GM23248 (cell line): ENCODE measurements around the gene RAMP1. TPM values are rescaled to one million over a fixed set of nuclear protein-coding genes. Genes with fewer than 3 reads are reported as not detected.

Source experiments
- DNase-seq: peaks from one replicate; pipeline ENCODE4 v3.0.0-alpha.2; 2015
- H2AFZ ChIP-seq: fragments of 200-600 bp; sonication (generic); 2 replicates; pipeline ENCODE4 v1.6.1; 2016; ENCODE audit warnings: antibody characterized with exemption
- H3F3A ChIP-seq: fragments of 200-600 bp; sonication (generic); 2 replicates; pipeline ENCODE4 v1.6.1; 2016; ENCODE audit warnings: mild to moderate bottlenecking, antibody characterized with exemption, mixed run types; ENCODE audit not compliant: insufficient read depth
- H3K27ac ChIP-seq: fragments of 200-600 bp; sonication (generic); 2 replicates; pipeline ENCODE4 v1.5.1; 2016; ENCODE audit warnings: mild to moderate bottlenecking
- H3K27me3 ChIP-seq: fragments of 200-600 bp; sonication (generic); replicated peaks from 2 replicates; pipeline ENCODE4 v1.6.1; 2016; ENCODE audit warnings: mild to moderate bottlenecking; ENCODE audit not compliant: insufficient read depth
- H3K36me3 ChIP-seq: fragments of 200-600 bp; sonication (generic); 2 replicates; pipeline ENCODE4 v1.6.1; 2016; ENCODE audit warnings: low read depth, mild to moderate bottlenecking
- H3K4me1 ChIP-seq: fragments of 200-600 bp; sonication (generic); 2 replicates; pipeline ENCODE4 v1.6.1; 2016; ENCODE audit warnings: mild to moderate bottlenecking; ENCODE audit not compliant: insufficient read depth
- H3K4me2 ChIP-seq: fragments of 200-600 bp; sonication (generic); one replicate; pipeline ENCODE4 v1.6.1; 2016; ENCODE audit warnings: mild to moderate bottlenecking; ENCODE audit not compliant: unreplicated experiment
- H3K4me3 ChIP-seq: fragments of 200-600 bp; sonication (generic); 2 replicates; pipeline ENCODE4 v1.5.1; 2016; ENCODE audit warnings: mild to moderate bottlenecking
- H3K79me2 ChIP-seq: fragments of 200-600 bp; sonication (generic); 2 replicates; pipeline ENCODE4 v1.6.1; 2016; ENCODE audit warnings: mild to moderate bottlenecking; ENCODE audit not compliant: insufficient read depth
- H3K9ac ChIP-seq: fragments of 200-600 bp; sonication (generic); 2 replicates; pipeline ENCODE4 v1.6.1; 2016; ENCODE audit warnings: mild to moderate bottlenecking
- H3K9me2 ChIP-seq: fragments of 200-600 bp; sonication (generic); 2 replicates; pipeline ENCODE4 v1.6.1; 2016; ENCODE audit warnings: mixed run types, mild to moderate bottlenecking, moderate library complexity; ENCODE audit not compliant: insufficient read depth
- H3K9me3 ChIP-seq: fragments of 200-600 bp; sonication (generic); one replicate; pipeline ENCODE4 v1.6.1; 2017; ENCODE audit warnings: low read depth
- H4K20me1 ChIP-seq: fragments of 200-600 bp; sonication (generic); 2 replicates; pipeline ENCODE4 v1.6.0; 2016; ENCODE audit not compliant: insufficient read depth
- EZH2 ChIP-seq: fragments of 200-600 bp; sonication (generic); IDR thresholded peaks from 2 replicates; pipeline ENCODE4 v1.6.1; 2018; ENCODE audit warnings: antibody characterized with exemption, mild to moderate bottlenecking; ENCODE audit not compliant: insufficient read depth, poor library complexity, severe bottlenecking
- EZH2phosphoT487 ChIP-seq: fragments of 200-600 bp; sonication (generic); IDR thresholded peaks from 2 replicates; pipeline ENCODE4 v1.6.1; 2018; ENCODE audit warnings: antibody characterized with exemption, moderate library complexity, mild to moderate bottlenecking, low read depth; ENCODE audit not compliant: insufficient read depth
- WGBS, 2 experiments: methylation state at CpG; one replicate each; pipeline ENCODE4 v1.1.6; 2015 to 2017; ENCODE audit warnings: low lambda C conversion rate in 2 of 2, low coverage in 1 of 2; ENCODE audit errors: missing lambda C conversion rate in 2 of 2; 5-methylcytosine and 5-hydroxymethylcytosine counted together
- in situ Hi-C: fragments of 300-500 bp; cut with MboI; formaldehyde crosslinking; loops from 2 replicates; pipeline ENCODE4 v1.15.0; 2020
- polyA plus RNA-seq: library from polyadenylated mRNA; unstranded; fragments of >200 nt; fragmentation: Nextera tagmentation; extraction: Ambion mirVana; gene quantifications from 2 replicates; pipeline ENCODE4 v1.2.1, GENCODE V29; 2016
- total RNA-seq: library from RNA; depleted of rRNA; stranded (reverse); fragments of >200 nt; shearing (Covaris generic); gene quantifications from 2 replicates; pipeline ENCODE4 v1.2.3, GENCODE V29; 2014

The RAMP1 gene
- total and polyA plus RNA-seq, 2 experiments from 2014 or later, result 4.1 to 11.1 TPM

DNA sequence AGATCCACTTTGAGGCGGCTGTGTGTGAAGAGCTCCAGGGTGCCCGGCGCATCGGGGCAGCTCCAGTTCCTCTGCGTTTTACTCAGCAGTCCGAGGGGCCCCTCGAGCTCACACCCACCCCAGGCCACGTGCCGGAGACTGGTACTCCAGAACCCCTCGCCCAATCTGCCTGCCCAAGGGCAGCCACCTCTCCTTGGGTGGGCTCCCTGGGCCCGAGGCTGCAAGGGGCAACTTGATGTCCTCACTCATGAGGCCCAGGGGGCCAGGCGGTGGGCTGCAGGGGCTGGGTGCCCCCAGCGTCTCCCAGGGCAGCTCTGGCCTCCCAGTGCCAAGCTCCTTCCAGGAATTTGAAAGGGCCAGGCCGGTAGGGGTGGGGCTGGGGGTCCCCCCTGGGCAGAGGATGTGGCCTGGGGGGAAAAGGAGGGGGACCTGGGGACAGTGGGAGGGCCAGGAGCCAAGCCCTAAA lies 16.7 kb downstream of the RAMP1 start:
- no peak for TF ChIP-seq EZH2
- TF ChIP-seq EZH2phosphoT487, result no peak
- Histone ChIP-seq H3K4me1 (peaks cover 21% of the 10 kb centered on the region), H3K9me3 (no peaks in the 10 kb centered on the region), H3K9ac (no peak overlapping the region), H3K36me3 (no peaks in the 10 kb centered on the region), H3K4me3 (no peak overlapping the region), H3K27me3 (no peaks in the 10 kb centered on the region), H4K20me1 (no peaks in the 10 kb centered on the region), H3K27ac (no peak overlapping the region), H2AFZ (no peak overlapping the region), H3K4me2 (no peak overlapping the region), H3F3A (no peaks in the 10 kb centered on the region; the same call in 1 of the 2 replicates), H3K79me2 (no peaks in the 10 kb centered on the region), H3K9me2 (no peaks in the 10 kb centered on the region)
- DNase-seq, result no peak
- in situ Hi-C loops, result no loop called here
- WGBS, 2 experiments, result 71 to 91% methylated on average over 5 to 14 of the region's 14 CpGs

DNA sequence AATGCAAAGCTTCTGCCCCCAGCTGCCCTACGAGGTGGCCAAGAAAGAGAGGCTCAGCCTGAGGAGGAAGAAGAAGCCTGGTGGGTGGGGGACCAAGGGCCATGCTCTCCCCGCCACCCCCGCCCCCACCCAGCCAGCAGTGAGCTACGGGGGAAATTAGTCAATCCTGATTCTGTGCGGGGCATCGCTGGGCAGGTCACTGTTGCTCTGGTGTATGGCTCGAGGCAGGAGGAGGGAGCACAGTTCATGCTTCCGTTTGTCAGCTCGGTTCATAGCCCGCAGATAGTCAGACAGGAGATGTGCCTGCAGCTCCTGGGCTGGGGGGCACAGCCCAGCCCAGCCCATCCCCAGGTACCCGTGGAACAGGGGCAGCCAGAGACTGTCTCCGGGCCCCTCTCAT lies 17.1 kb downstream of the RAMP1 start:
- H3K9me3 ChIP-seq, result no peaks in the 10 kb centered on the region
- H3K9ac ChIP-seq, result no peak overlapping the region
- in situ Hi-C loops, result no loop called here
- H3K36me3 ChIP-seq, result no peaks in the 10 kb centered on the region
- H3K79me2 ChIP-seq, result no peaks in the 10 kb centered on the region
- no peaks in the 10 kb centered on the region for H3K9me2 ChIP-seq
- H2AFZ ChIP-seq, result no peak overlapping the region
- peaks cover 21% of the 10 kb centered on the region for H3K4me1 ChIP-seq
- 85 to 89% methylated on average over 11 to 12 of the region's 12 CpGs for WGBS, 2 experiments
- no peak for DNase-seq
- no peaks in the 10 kb centered on the region; the same call in 1 of the 2 replicates for H3F3A ChIP-seq
- H3K27me3 ChIP-seq, result no peaks in the 10 kb centered on the region
- no peak overlapping the region for H3K27ac ChIP-seq
- no peak overlapping the region for H3K4me3 ChIP-seq
- H3K4me2 ChIP-seq, result no peak overlapping the region
- no peaks in the 10 kb centered on the region for H4K20me1 ChIP-seq
- TF ChIP-seq EZH2 (no peak), EZH2phosphoT487 (no peak)

DNA sequence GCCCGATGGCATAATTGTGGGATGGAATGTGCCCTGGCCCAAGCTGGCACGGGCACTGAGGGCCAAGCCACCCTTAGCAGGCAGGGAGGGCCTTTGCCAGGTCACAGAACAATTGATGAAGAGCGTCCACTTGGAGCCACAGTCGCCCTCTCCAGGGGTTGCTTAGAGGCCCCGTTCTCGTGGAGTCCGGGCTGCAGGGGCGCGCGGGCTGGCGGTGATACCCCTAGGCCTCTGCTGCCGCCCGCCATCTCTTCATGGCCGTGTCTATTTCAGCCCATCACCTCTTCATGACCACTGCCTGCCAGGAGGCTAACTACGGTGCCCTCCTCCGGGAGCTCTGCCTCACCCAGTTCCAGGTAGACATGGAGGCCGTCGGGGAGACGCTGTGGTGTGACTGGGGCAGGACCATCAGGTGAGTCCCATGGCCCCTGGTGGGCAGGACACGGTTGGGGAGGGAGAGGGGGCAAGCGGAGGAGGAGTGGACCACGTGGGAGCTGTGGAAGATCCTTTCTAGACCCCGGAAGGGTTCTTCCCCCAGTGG lies 17.6 kb downstream of the RAMP1 start:
- in situ Hi-C loops, result no loop called here
- H3K27me3 ChIP-seq, result no peaks in the 10 kb centered on the region
- TF ChIP-seq EZH2, result no peak
- TF ChIP-seq EZH2phosphoT487, result no peak
- no peak overlapping the region for H3K27ac ChIP-seq
- no peak overlapping the region for H3K9ac ChIP-seq
- no peaks in the 10 kb centered on the region for H3K9me2 ChIP-seq
- H4K20me1 ChIP-seq, result no peaks in the 10 kb centered on the region
- no peaks in the 10 kb centered on the region; the same call in 1 of the 2 replicates for H3F3A ChIP-seq
- no peak overlapping the region for H2AFZ ChIP-seq
- H3K36me3 ChIP-seq, result no peaks in the 10 kb centered on the region
- H3K4me3 ChIP-seq, result no peak overlapping the region
- no peak overlapping the region for H3K4me2 ChIP-seq
- no peak for DNase-seq
- peaks cover 21% of the 10 kb centered on the region for H3K4me1 ChIP-seq
- H3K9me3 ChIP-seq, result no peaks in the 10 kb centered on the region
- 98 to 99% methylated on average over 23 of the region's 23 CpGs for WGBS, 2 experiments
- no peaks in the 10 kb centered on the region for H3K79me2 ChIP-seq

DNA sequence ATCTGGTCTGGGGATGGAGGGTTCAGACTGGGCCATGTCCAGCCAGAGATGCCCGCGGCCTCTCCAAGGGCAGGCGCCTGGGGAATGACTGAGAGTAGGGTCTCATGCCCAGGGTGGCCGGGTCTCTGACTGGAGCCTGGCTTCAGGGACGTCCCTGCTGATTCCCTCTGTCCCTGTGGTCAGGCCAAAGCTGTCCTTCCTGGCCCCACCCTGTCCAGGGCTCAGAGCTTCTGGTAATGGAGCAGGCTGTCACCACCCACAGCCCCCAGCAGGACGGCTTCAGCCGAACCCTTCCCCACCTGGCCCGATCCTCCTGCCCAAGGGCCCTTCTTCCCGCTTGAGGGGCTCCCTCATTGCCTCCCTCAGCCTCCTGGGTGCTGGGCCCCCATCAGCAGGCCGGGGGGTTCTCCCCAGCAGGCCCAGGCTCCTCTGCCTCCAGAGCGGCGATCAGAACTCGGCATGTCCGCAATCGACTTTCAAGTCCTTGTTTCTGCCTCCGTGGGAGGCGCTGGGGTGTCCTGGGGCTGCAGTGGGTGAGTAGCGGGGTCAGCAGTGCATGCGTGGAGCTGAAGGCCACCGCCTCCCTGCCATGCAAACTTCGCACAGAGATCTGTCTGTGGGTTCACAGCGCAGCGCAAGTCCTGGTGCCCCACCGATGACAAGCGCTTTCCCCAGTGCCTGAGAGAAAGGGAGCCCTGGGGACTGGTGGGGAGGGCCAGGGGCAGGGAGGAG lies 18.3 kb downstream of the RAMP1 start:
- Histone ChIP-seq H4K20me1 (no peaks in the 10 kb centered on the region), H3K79me2 (no peaks in the 10 kb centered on the region), H3K9me2 (no peaks in the 10 kb centered on the region), H3K4me3 (no peak overlapping the region), H3K27ac (no peak overlapping the region), H3K27me3 (no peaks in the 10 kb centered on the region), H3F3A (no peaks in the 10 kb centered on the region; the same call in 1 of the 2 replicates), H3K4me1 (peaks cover 21% of the 10 kb centered on the region), H3K4me2 (no peak overlapping the region), H2AFZ (no peak overlapping the region), H3K9ac (no peak overlapping the region), H3K9me3 (no peaks in the 10 kb centered on the region), H3K36me3 (no peaks in the 10 kb centered on the region)
- in situ Hi-C loops, result no loop called here
- DNase-seq, result no peak
- WGBS, 2 experiments, result 92 to 94% methylated on average over 25 of the region's 25 CpGs
- no peak for TF ChIP-seq EZH2
